HG02759 (cell line): ENCODE measurements around the gene SLC4A4.

Source experiments
- ATAC-seq: cut with Tn5 transposase; IDR thresholded peaks from one replicate; pipeline ENCODE4 v1.9.1; 2021; ENCODE audit warnings: mild to moderate bottlenecking, moderate library complexity; ENCODE audit not compliant: unreplicated experiment

Gene SLC4A4

DNA sequence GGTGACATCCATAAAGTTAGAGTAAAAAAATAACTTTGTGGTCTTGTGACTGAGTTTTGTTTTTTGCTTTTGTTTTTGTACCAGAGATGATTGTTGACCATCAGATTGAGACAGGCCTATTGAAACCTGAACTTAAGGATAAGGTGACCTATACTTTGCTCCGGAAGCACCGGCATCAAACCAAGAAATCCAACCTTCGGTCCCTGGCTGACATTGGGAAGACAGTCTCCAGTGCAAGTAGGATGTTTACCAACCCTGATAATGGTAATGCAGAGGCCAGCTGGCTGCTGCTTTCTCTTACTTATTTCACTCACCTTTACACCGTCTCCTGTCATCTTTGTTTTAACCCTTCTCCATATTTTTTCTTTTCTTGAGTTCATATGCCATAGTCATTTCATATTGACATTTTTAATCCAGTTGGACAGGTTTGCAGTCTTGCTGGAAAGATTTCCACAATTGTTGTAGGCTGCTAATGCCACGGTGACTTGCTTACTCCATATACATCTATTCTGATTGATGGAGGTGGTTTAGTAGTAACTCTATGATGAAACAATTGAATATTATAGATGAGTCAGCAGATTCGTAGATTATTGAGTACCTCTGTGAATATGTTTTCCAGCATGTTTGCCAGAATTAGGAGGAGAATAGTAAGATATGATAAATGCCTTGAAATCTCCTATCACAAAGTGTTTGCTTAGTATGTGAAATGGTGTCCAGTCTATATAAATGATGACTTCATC lies 18.3 kb downstream of the SLC4A4 start:
- no peak for ATAC-seq

DNA sequence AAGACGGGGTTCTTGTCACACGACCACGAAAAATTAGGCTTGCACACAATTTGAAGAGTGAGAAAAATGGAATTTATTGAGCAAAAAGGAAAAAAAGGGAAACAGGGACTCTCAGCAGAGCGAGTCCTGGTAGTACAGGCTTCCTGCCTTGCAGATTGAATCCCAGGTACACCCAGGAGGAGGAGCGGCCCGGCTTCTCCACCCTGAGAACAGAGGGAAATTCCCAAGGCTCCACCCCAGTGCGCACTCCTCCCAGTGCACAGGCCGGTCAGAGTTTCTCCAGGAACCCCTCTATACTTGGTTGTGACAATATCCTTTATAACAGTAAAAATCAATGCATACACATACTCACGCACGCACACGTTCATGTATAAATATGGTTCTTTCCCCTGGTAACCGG lies 22.0 kb downstream of the SLC4A4 start:
- no peak for ATAC-seq

DNA sequence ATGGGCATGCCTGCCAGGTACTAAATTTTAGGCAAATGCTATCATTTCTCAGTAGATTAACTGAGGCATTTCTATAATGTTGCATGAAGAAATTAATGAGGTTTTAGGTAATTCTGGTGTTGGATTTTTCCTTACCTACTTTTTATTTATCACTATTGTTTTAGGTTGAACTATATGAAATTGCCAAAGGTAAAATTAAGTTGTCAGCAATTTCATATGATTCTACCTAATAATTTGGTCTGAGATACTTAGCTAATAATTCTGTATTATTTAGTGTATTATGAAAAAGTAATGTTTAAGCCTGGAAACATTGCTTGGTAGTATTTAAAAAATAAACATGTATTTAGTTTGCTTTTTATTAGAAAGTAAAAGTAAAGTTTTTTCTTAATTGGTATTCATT lies 22.7 kb downstream of the SLC4A4 start:
- no peak for ATAC-seq

DNA sequence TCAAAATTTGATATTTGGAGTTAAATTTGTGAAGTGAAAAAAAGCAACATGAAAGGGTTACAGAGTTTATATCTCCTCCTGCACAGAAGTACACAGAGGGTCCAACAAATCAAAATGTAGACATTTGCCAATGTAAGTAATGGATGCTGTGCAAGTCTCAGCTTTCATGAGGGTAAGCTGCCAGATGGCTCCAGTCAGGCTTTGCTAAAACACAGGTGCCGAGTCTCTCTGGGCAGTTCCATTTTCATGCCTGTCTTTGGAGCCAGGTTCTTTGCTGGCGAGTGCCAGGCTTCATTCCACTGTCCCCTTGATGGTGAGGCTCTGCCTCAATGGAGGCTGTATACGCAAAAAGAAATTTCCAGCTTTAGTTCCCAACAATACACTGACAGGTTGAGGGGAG lies 27.9 kb downstream of the SLC4A4 start:
- ATAC-seq = no peak

DNA sequence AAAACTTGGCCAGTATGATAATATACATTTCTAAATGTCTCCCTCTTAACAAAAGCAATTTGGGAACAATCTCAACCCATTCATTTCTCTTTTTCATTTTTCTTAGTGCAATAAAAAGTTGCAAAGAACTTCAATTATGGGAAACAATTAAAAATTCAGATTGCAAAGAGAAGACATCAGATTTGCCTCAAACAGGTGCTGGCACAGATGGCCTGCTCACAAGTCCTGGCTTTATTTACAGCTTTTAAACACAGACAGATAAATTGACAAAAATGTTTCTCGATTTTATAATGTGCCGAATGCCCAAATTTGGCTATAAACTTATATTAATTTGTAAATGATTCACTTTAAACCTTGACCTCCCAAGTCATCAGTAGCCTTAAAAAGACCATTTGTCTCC lies 28.7 kb downstream of the SLC4A4 start:
- ATAC-seq = no peak

DNA sequence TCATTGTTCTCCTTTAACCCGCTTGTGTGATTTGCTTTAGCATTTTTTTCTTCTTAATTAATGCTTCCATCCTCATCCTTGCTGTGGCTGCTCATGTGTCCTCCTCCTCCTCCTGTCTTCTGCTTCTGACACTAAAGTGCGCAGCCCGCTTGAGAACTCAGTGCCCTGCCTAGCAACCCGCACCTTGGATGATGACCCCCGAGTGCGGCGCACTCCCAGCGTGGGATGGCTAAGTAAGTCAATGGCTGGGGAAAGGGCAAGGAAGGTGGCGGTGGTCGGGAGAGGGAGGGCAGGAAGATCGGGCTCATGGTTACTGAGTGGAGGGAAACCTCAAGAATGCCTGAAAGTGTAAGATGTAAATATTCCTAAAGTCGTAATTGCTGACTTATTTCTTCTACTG lies 30.1 kb downstream of the SLC4A4 start:
- ATAC-seq = no peak

DNA sequence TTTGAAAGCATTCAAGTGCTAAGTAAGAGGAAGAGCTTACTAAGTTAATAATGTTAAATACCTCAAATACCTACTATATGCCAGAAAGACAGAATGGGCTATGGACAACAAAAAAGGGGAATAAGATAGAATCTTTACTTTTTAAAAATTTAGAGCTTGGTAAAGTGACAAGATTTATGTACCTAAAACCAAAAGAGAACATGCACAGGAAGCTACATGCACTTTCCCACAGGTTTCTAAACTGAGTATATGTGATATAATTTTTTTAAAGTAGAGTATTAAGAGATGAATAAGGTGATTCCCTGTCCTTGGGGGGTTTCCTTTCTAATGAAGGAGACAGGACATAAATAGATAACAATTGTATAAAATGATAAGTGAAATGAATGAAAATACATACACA lies 30.7 kb downstream of the SLC4A4 start:
- ATAC-seq = no peak

DNA sequence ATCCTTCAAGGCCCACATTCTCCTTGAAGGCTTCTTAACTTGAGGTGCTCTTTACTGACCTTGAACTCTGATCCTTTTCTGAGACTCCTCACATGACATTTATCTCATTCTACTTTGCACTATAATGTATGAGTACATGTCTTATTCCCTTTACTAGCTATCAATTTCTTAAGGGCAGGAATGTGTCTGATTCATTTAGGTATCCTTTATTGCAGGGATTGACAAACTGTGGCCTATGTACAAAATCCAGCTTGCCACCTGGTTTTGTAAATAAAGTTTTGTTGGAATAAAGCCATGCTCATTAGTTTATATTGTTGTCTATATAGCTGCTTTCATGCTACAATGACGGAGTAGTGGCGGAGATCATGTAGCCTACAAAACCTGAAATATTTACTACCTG lies 36.7 kb downstream of the SLC4A4 start:
- ATAC-seq = no peak

DNA sequence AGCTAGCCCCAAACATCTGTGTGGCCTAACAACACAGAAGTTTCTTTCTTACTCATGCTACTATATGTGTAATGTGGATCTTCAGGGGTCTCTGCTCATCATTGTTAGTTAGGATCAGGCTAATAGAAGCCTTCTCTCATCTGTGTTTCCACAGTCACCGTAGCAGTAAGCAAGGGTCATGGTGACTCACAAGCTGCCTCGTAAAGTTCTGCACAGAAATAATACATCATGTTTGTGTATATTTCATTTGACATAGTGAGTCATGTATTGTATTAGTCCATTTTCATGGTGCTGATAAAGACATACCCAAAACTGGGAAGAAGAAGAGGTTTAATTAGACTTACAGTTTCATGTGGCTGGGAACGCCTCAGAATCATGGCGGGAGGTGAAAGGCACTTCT lies 38.7 kb downstream of the SLC4A4 start:
- ATAC-seq = no peak

DNA sequence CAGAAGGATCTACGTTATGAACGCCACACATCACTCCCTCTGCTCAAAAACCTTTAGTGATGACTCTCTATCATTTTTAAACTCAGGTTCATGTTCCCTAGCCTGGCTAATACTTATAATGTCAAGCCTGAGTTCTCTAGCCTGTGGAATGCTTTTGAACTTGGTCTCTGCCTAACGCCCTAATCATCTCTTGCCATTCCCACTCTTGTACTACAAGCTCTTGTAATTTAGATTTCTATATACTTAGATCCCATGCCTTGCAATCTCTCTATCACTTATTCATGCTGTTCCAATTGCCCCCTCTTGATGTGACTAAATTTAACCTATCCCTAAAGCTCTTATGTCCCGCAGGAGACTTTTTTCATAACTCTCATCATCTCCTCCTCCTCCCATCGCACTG lies 40.3 kb downstream of the SLC4A4 start:
- ATAC-seq = no peak

DNA sequence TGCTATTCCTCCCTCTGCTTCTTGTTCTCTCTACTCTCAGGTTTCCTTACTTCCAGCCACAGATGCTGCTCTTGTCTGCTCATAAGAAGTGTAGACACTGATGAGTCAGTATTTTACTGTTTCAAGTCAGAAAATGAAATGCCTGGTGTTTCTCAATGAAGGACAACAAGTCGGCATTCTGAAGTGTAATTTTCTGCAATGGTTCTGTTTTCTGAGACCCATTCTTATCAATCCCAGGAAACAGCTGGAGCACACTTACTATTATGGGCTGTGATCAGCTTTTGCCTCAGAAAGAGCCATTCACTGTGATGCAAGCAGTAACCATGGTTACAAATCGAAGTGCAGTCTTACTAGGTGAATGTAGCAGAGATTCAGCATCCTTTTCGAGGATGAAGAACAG lies 42.0 kb downstream of the SLC4A4 start:
- no peak for ATAC-seq

DNA sequence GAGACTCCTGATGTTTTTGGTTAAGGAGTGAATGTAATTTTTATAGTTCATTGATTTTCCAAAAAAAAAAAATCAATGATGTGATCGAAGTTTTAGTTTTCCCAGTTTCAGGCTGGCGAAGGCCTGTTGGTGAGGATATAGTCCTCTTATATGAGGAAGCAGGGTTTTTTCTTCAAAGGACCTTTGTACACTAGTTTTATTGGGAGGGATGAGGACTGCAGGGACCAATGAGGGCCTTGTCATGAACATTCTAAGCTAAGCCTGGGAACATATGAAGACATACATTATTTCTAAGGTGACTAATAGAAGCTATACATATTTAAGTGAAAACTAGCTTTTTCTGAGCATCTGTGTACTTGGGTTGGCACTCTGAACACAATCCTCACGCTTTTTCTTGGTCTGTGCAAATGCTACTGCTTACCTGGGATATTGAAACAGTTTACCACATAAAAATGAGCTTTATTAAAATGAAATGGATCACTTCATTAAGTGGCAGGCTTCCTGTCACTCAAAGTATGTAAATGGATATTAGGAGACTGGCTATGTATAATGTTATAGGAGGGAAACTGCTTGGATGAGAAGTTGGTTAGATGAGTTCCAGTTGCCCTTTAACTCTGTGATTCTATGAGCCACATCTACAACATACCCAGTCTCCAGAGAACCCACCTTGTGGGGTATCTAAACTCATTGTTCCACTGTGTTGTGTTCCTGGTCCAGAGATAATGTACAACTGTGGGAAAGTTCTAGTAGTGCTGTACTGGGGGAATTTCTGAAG lies 43.5 kb downstream of the SLC4A4 start:
- no peak for ATAC-seq

DNA sequence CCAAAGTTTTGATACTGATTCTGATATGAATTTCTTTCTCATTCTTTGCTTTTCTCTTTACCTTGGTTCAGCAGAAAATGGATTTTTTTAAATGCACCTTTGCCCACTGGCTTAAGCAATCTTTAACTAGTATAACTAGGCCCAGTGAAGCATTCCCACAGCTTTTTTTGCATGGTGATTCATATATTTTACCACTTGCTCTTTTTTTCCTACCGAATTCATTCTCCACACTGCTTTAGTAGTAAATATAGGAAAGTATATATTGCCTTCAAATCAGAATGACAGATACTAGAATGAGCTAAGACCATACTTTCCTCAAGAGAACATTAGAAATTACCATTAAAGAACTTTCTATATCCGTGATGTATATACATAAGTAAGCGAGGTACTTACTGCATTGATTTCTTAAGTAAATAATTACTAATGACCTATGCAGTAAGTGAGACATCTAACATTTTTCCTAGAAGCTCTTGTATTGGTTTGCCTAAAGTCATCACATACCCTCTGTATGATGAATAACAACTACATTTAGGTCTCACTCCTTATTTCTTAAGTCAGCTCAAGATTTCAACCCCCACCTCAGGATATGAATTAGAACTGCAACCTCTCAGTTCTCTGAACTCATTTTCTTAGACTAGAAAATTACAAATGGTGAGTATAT lies 44.2 kb downstream of the SLC4A4 start:
- ATAC-seq = no peak

DNA sequence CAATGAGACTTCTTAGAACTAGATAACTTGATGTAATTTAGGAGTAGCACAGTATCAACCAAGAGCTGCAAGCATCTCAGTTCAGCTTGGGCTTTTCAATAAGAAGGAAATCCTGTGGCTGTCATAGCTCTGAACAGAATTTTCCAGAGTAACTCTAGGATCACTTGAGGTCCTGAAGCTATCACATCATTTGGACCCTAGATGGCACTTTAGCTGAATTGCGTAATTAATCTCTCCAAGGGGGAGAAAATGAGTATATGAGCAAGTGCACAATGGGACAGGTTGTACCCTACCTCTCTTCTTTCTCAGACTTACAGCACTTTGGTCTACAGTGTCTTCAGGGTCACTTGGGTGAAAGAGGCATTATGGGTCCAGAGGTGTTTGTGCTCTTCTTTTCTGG lies 45.2 kb downstream of the SLC4A4 start:
- no peak for ATAC-seq

DNA sequence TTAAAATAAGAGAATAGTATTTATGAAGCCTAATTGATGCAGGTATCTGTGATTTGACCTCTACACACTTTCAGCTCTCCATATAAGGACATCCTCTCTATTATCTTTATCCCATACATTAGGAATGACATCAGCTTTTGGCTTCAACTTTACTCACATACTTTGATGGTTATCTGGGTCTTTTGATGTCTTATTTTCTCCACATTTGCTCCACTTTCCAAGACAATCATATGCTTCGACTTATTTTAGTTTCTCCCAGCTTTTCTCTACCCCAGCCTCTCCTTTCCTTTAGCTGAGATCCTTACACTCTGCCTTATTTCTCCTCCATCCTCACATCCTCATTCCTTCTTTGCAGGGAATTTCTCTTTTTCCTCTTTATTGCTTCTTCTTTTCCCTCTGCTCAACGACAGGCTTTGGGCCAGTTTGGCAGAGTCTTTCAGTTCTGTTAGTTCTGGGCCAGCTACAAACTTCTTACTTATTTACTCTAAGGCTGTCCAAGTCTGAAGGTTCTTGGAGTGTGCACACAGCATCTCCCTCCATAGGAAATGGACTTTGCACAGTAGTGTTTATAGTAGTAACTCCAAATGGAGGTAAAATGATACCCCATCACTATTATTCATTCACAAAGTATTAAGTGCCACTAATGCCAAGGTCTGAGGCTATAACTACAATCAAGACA lies 50.5 kb downstream of the SLC4A4 start:
- ATAC-seq = no peak

DNA sequence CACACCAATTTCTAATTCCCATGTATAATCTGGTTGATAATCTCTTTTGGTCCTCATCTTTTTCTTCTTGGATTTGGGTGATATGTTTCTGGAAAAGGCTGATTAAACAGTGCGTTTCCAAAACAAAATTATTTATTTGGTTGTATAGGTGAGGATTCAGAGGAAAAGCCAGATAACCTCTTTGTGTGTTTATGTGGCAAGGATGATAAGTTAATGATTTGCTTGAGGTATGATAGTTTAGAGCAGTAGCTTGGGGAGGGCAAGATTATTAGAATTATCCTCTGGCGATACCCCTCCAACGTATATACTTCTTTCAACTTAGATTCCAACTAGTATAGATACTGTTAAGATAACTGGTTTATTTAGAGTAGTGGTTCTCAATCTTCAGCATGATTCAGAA lies 53.3 kb downstream of the SLC4A4 start:
- ATAC-seq = no peak

DNA sequence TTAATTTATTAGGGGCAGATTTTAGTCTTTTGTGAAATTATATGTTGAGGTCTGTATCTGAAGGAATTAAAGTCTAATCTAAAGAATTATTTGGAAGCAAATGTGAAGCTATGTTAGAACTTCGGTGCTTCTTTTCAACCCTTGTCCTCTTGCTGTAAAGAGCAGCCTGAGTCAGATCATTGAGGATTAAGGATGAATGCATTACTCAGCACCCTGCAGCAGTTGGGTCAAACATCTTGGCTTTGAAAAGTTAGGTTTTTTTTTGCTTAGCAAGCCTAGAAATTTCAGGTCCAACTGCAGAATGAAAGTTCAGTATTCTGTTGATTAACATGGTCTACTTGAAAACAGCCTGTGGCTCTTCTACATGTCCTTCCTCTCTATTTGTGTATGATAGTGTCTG lies 57.6 kb downstream of the SLC4A4 start:
- no peak for ATAC-seq

DNA sequence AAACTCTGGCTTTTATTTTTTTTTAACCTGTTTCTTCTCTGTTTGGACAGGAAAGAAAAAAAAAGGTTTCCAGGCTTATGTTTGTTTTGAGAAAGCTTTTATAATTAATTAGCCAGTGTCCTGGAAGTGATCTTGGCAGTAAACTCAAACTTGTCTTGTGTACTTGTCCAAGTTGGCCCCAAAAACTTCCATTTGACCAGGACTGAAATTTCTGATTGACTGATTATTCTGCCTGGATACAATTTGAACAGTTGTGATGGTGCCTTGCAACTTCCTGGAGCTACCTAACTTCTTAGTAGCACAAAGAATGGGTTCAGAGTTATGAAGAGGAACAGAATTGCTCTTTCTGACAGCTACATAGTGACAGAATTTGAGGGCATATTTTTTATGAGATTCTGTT lies 62.0 kb downstream of the SLC4A4 start:
- no peak for ATAC-seq

DNA sequence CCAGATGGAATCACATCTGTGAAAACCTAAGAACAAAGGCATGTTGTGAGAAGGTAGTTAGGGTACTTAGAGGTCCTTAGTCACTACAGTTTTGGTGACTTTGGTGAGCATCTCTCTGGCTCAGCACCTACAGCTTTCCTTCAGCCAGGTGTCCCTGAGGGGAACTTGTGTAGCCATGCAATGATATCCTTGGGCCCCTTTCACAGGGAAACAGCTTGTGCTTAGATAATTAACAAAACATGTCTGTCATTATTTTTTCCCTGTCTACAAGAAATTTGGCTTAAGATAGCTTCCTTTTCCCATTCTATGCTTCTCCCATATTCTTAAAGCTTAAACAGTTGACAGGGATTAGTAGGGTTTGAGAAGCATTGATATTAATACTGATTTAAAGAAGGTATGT lies 63.8 kb downstream of the SLC4A4 start:
- no peak for ATAC-seq

DNA sequence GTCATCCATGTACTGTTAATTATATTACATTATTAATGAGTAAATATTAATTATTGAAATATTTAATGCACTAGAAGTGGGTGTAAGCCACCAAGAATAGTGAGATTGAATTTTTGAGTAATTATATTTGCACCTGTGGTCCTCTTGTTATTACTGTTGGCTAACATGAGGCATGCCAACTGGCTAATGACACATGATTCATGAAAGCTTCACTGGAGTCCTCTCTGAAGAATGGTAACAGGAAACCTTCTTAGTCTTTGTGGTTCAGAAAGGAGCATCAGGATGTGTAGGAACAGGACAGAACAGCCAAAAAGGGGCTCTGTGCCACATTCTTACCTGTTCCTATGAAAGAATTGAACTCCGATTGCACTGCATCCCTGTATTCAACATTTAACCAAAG lies 65.2 kb downstream of the SLC4A4 start:
- no peak for ATAC-seq

DNA sequence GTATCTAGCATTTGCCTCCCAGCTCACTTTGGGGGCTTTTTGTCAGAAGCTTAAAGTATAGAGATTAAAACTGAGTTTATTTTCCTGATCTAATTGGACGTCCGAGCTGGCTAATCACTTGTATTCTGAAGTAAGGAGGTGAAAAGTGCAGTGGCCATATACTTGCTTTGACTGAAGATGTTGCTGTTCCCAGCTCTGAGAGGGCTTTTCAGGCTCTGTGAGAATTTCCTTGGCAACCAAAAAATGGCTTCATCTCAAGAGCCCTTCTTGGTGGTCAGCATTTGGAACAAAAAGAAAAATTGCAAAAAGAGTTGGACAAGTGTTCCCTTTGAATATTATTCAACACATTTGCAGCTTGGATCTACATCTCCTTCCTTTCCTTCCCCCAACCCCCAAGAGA lies 67.0 kb downstream of the SLC4A4 start:
- ATAC-seq = no peak
